Anterior cingulate cortex (tissue), 58 donors: ENCODE results near the gene HNRNPA1.
A peak's percentile ranks its signal among the peaks of the same experiment; 100 is the strongest.
"Not testable (repeated sequence)": the region's sequence is repeated elsewhere in the genome, so short reads cannot be mapped to it uniquely, and the experiment has no call there.

Experiments used
- DNase-seq, 58 donors: peaks; one replicate each; lab custom pipeline; 2025; lab: John Stamatoyannopoulos, UW

The HNRNPA1 gene

GRCh38 chr12:54294953-54295566 lies 14.5 kb downstream of the HNRNPA1 start:
- peak in 2 of 58 donors; percentile 9 to 17 for DNase-seq

DNA sequence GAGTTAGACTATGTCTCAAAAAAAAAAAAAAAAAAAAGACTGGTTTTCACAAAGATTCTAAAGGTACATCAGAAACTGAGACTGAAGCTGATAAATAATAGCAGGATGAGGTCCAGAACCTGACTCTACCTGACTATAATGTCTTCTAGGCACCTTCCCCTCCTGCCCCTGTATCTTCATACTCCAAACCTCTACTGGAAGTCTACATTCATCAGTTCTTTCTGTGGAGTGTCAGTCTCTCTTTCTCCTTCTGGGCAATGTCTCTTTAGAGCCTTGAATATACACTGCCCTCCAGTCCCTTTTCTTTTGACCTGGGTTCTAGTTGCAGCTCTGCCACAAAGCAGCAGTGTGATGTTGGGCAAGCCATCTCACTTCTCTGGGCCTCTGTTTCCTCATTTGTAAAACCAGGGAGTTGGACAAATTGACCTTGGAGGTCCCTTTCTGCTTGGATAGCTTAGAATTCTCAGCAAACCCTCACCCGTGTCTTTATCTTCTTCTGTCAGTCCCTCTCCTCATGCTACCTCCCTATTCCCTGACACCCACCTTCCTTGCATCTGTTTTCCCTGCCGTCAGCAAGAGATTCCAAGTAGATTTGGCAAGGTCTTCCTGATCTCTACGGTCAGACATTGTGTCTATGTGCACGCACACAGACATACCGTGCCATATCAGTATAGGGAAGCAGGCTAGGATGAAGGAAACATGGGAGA lies 16.0 kb downstream of the HNRNPA1 start:
- DNase-seq: no peak

- DNase-seq: no peak
Observed at GRCh38 chr12:54298904-54299303, 18.4 kb downstream of the HNRNPA1 start.

DNA sequence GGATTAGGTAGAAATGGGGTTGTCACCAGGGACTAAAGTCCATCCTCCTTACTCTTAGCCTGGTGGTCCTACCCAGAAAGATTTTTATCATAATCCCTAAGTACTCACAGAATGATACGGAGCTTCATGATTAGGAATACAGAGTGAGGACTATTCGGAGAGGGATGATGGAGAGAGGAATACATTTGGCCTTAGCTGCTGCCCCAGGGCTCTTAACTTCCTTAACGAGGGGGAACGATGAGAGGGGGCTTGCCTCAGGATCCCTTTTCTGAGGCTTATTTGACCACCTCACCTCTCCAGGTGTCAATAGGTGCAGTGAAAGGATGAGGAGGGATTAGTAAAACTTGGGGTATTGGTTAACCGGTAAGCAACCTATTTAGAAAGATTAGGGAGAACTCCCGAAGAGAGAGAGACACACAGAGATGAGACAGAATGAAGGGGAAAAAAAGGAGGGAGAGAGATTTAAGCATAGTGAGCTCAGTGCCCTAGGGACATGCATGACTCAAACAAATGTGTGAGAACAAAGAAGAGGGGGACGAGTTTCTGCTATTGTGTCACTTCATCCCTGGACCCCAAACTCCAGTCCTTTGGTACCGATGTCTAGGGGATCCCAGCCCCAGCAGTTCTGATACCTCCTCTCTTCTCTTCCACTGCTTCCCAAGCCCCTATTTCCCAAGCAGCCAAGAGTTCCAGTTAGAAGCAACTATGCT lies 19.1 kb downstream of the HNRNPA1 start:
- no peak for DNase-seq

GRCh38 chr12:54300225-54300731 lies 19.8 kb downstream of the HNRNPA1 start:
- no peak for DNase-seq

GRCh38 chr12:54300732-54301427 lies 20.4 kb downstream of the HNRNPA1 start, which contains the start of gene NFE2:
Gene NFE2 (minus strand): TSS chr12:54301015. CDS start chr12:54295248, 5,767 bp downstream.
- DNase-seq: peak in 8 of 58 donors; percentile 2 to 27 (median 12)

DNA sequence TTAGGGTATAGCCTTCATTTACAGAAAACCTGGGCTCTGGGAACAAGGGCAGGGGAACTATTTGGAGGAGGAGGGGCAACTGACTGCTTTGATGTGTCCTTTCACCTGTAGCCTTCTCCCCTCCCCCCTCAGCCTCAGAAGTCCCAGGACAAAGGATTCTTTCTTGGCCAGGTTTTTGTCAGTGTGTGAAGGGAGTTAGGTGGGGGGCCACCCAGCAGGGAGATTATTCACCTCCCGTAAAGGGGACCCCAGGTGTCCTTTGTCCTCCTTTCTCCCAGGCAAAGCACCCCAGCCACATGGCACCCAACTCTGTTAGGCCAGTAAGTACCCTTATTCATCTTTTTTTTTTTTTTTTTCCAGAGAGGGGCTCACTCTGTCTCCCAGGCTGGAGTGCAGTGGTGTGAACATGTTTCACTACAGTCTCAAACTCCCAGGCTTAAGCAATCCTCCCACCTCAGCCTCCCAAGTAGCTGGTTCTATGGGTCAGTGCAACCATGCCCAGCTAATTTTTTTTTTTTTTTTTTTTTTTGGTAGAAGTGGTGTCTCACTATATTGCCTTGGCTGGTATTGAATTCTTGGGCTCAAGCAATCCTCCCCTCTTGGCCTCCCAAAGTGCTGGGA lies 21.0 kb downstream of the HNRNPA1 start:
- no peak for DNase-seq

DNA sequence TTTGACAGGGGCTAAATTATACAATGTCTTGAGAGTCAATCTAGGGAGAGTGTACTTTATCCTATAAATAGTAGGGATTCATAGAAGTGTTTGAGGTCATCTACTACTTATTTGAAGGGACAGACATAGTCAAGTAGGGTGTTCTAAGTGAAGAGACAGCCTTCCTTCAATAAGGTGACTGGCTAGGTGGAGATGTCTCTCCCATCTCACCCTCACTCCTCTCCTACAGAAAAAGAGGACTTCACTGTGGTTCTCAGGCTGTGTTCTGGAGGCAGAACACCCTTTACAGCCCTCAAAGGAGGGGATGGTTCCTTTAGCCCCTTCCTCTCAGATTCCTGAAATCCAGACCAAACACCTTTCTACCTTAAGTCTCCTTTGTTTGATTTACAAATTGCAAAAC lies 23.1 kb downstream of the HNRNPA1 start:
- no peak for DNase-seq

GRCh38 chr12:54304187-54304810 lies 23.8 kb downstream of the HNRNPA1 start:
- DNase-seq: peak in 4 of 58 donors; percentile 9 to 30 (median 25)

DNA sequence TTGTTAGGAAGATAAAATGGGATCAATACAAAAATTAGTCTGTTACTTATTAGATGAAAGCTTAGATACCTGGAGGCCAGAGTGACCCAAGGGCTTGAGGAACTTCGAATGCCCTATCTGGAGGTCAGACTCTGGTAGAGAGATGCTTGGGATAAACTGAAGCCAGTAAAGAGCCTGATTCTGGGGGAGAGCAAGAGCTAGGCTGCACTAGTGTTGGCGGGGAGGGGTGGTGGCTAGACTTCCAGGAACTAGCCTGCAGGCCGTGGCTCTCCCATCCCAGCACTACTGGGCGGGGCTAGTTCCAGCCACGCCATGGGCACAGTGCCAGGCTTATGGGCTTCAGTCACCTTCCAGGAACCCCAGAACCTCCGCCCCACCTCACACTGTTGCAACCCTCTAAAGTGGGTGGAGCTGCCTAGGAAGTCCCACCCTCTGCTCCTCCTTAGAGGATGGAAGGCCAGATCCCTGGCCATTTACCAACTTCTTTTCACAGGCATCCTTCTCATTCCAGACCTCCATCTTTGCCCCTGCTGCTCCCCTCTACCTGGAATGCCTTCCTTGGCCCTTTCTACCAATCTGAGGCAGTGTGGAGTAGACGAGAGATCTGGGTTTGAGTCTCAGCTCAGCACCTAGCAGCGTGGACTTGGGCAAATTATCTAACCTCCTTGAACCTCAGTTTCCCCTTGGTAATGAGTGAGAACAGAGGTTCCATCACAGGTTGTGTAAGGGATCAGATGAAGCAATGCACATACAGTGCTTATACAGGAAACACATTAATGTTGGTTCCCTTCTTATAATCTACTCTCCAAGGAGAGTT lies 26.6 kb downstream of the HNRNPA1 start:
- DNase-seq: no peak

DNA sequence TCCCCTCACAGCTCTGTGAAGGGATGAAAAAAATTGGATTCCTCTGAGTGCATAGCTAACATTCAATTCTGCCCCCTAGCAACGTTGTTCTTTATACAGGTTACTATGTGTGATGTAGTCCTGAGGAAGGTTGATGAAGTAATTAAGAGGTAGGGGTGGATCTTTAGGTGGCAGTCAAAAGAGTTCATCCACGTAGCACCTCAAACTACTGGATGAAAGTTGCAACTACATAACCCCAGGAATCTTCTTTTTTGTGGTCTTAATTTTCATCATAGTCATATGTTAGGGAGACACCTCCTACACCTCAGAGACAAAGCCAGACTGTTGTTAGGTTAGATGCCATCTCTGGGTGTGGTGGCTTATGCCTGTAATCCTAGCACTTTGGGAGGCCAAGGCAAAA lies 30.5 kb downstream of the HNRNPA1 start:
- no peak for DNase-seq

DNA sequence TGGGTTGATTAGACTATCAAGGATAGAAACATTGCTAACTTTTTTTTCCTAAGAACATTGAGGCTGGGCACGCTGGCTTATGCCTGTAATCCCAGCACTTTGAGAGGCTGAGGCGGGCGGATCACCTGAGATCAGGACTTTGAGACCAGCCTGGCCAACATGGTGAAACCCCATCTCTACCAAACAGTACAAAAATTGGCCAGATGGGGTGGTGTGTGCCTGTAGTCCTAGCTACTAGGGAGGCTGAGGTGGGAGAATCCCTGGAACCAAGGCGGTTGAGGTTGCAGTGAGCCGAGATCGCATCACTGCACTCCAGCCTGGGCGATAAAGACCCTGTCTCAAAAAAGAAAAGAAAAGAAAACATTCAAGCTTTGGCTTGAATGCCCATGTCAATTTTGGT lies 31.8 kb downstream of the HNRNPA1 start:
- not testable (repeated sequence) for DNase-seq

GRCh38 chr12:54321363-54321762 lies 40.8 kb downstream of the HNRNPA1 start:
- no peak for DNase-seq

- DNase-seq: peak; percentile 66 to 100 (median 94)
Observed at GRCh38 chr12:54324617-54325441, 44.3 kb downstream of the HNRNPA1 start, which contains the start of gene COPZ1. Gene COPZ1 (plus strand): TSS chr12:54325131. CDS start chr12:54325164, 33 bp downstream.

- not testable (repeated sequence) for DNase-seq
Observed at GRCh38 chr12:54325442-54326109, 45.0 kb downstream of the HNRNPA1 start.

GRCh38 chr12:54328595-54329337 lies 48.2 kb downstream of the HNRNPA1 start:
- no peak for DNase-seq
